ENCODE data around the gene CBR1. TPM values are rescaled to one million over a fixed set of nuclear protein-coding genes. Genes with fewer than 3 reads are reported as not detected.

Gene CBR1
- total and polyA plus RNA-seq, 4 experiments from 2014 or later, result 23.0 to 82.2 (median 37.2) TPM

DNA sequence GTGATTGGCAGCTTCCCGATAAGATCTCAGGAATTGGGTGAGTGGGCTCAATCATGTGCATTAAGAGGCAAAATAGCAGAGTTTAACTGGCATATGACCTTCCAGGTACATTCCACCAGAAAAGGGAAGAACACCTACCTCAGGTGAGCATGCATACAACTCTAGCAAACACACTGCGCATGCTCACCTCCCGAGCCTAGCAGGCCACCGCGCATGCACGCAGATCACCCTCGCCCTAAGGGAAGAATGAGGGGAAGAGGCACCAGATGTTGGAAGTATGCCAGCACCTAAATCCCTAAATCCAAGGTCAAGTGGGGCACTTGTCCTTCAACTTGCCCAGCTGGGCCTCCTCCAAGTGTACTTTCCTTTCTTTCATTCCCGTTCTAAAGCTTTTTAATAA, 41.4 kb downstream of the CBR1 start:
- Mint-ChIP-seq H3K27ac (no peak overlapping the region), H3K4me3 (no peak overlapping the region), H3K9me3 (no peaks in the 10 kb centered on the region)

DNA sequence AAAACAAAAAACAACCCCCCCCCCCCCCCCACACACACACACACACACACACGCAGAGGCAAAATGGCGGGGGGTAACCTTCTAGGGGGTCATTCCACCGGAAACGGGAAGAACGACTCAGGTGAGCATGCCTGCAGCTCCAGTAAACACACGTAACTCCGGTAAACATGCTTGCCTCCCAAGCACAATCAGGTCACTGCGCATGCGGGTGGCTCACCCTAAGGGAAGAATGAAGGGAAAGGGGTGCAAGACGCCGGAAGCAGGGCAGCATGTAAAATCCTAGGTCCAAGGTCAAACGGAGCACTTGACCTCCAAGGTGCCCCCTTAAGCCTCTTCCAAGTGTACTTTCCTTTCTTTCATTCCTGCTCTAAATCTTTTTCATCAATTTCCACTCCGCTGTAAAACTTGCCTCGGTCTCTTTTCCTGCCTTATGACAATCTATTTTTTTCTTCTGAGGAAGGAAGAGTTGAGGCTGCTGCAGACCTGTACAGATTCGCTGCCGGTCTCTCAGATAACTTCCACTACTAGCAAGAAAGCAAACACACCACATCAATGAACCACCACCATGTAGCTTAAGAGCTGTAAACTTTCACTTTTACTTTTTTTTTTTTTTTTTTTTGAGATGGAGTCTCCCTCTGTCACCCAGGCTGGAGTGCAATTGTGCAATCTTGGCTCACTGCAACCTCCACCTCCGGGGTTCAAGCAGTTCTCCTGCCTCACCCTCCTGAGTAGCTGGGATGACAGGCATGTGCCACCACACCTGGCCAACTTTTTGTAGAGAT, 44.0 kb downstream of the CBR1 start:
- H3K27me3 Mint-ChIP-seq, result peaks cover 2% of the 10 kb centered on the region in 2 donors
- peak overlapping the region; percentile 45 to 97 (median 90) for H3K27ac Mint-ChIP-seq
- ChIA-PET CTCF (ENCODE audit: partially characterized antibody) (interaction anchor here (0.6 to 5.0 kb wide), 29 partner anchors 8 to 1425 kb away, joined by 3 to 35 read pairs (median 4); partner anchors contain the start of genes CBR1 and SETD4), POLR2A (ENCODE audit: partially characterized antibody) (interaction anchor here (0.6 to 3.4 kb wide), 15 partner anchors 10 to 207 kb away, joined by 3 to 29 read pairs (median 6); partner anchors contain the start of genes CBR1, CBR3, MORC3 and SETD4)
- no peaks in the 10 kb centered on the region for H3K36me3 ChIP-seq (ENCODE audit: insufficient read depth, low read length)
- no peaks in the 10 kb centered on the region for H3K9me3 Mint-ChIP-seq
- H3K4me1 Mint-ChIP-seq, result peaks cover 17 to 33% (median 21%) of the 10 kb centered on the region in 4 donors
- DNase-seq, result peak in 4 of 5 donors; percentile 56 to 85 (median 68)
- H3K4me3 Mint-ChIP-seq, result peak overlapping the region; percentile 81 to 98 (median 92)
- peaks cover 29% of the 10 kb centered on the region for H3K4me1 ChIP-seq (ENCODE audit: insufficient read depth, low read length)
- intact Hi-C loops (cut with micrococcal nuclease), result loop anchor here (2.0 to 5.0 kb wide), 3 partner anchors 272 to 1369 kb away; no protein-coding TSS in a partner anchor
- H3K36me3 Mint-ChIP-seq, result no peaks in the 10 kb centered on the region
- H3K4me3 ChIP-seq (ENCODE audit: low read length in 2 of 2), result peak overlapping the region; percentile 63 to 80
- no peaks in the 10 kb centered on the region for H3K27me3 ChIP-seq (ENCODE audit: insufficient read depth, low read length)
- H3K27ac ChIP-seq (ENCODE audit: low read depth, low read length), result peak overlapping the region; percentile 49
- no peaks in the 10 kb centered on the region for H3K9me3 ChIP-seq (ENCODE audit: control insufficient read depth in 1 of 2, low read length in 2 of 2)

More for the DNA sequence above, 41.4 kb downstream of the CBR1 start:
- H3K4me1 Mint-ChIP-seq, result peaks cover 17 to 33% (median 21%) of the 10 kb centered on the region in 4 donors
- H3K4me3 ChIP-seq (ENCODE audit: low read length in 2 of 2), result no peak overlapping the region
- H3K36me3 Mint-ChIP-seq, result no peaks in the 10 kb centered on the region
- H3K27me3 Mint-ChIP-seq, result peaks cover 5 to 15% of the 10 kb centered on the region in 2 donors
- POLR2A ChIA-PET (ENCODE audit: partially characterized antibody), result no interaction called here
- intact Hi-C loops (cut with micrococcal nuclease), result loop anchor here (5.0 kb wide), 1 partner anchor 269 kb away; no protein-coding TSS in a partner anchor
- H3K27me3 ChIP-seq (ENCODE audit: insufficient read depth, low read length), result peaks cover 6% of the 10 kb centered on the region
- H3K27ac ChIP-seq (ENCODE audit: low read depth, low read length), result no peak overlapping the region
- peaks cover 29% of the 10 kb centered on the region for H3K4me1 ChIP-seq (ENCODE audit: insufficient read depth, low read length)
- no peak for DNase-seq
- CTCF ChIA-PET (ENCODE audit: partially characterized antibody), result interaction anchor here (1.4 to 5.0 kb wide), 5 partner anchors 9 to 83 kb away, joined by 4 to 35 read pairs (median 21); no protein-coding TSS in a partner anchor
- H3K36me3 ChIP-seq (ENCODE audit: insufficient read depth, low read length), result no peaks in the 10 kb centered on the region
- H3K9me3 ChIP-seq (ENCODE audit: control insufficient read depth in 1 of 2, low read length in 2 of 2), result no peaks in the 10 kb centered on the region

DNA sequence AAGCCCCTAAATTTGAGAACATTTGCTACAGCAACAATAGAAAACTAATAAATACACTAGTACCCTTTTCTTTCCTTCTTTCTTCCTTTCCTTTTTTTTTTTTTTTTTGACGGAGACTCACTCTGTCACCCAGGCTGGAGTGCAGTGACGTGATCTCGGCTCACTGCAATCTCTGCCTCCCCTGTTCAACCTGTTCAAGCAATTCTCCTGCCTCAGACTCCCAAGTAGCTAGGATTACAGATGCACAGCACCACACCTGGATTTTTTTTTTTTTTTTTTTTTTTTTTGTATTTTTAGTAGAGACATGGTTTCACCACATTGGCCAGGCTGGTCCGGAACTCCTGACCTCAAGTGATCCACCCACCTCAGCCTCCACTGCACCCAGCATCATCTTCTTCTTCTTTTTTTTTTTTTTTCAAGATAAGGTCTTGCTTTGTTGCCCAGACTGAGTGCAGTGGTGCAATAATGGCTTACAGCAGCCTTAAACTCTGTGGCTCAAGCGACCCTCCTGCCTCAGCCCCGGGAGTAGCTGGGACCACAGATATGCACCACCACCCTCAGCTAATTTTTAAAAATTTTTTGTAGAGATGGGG, 45.4 kb downstream of the CBR1 start:
- POLR2A ChIA-PET (ENCODE audit: partially characterized antibody), result interaction anchor here (3.3 kb wide), 1 partner anchor 45 kb away, joined by 23 read pairs; the partner anchor contains the start of gene CBR1
- no peak overlapping the region for H3K27ac ChIP-seq (ENCODE audit: low read depth, low read length)

DNA sequence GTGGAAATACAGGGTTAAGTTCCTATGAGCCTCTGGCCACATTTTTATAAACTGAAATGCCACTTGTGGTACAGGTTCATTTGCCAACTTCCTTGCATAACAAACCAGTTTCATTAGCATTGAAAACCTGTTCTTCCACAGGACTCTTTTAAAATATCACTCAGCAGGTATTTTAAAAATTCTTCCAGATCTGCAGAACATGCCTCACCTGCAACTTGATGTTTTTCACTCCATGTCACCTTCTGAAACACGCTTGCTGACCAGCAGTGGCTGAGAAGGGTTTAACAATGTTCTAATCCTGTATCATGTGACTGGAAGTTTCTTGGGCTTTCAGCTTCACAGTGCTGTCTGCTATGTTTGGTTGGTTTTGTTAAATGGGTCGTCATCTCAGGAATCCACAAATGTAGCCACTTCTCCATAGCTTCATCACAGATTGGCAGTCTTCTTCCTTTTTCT, 47.5 kb downstream of the CBR1 start:
- no peak for DNase-seq
- intact Hi-C loops (cut with micrococcal nuclease), result no loop called here
- Mint-ChIP-seq H3K36me3 (no peaks in the 10 kb centered on the region), H3K27ac (no peak overlapping the region), H3K4me3 (no peak overlapping the region), H3K9me3 (no peaks in the 10 kb centered on the region), H3K4me1 (peaks cover 17 to 32% (median 20%) of the 10 kb centered on the region in 4 donors), H3K27me3 (no peaks in the 10 kb centered on the region)
- POLR2A ChIA-PET (ENCODE audit: partially characterized antibody), result no interaction called here
- Histone ChIP-seq H3K27me3 (ENCODE audit: insufficient read depth, low read length) (no peaks in the 10 kb centered on the region), H3K9me3 (ENCODE audit: control insufficient read depth in 1 of 2, low read length in 2 of 2) (no peaks in the 10 kb centered on the region), H3K4me3 (ENCODE audit: low read length in 2 of 2) (no peak overlapping the region), H3K27ac (ENCODE audit: low read depth, low read length) (no peak overlapping the region), H3K36me3 (ENCODE audit: insufficient read depth, low read length) (no peaks in the 10 kb centered on the region), H3K4me1 (ENCODE audit: insufficient read depth, low read length) (peaks cover 29% of the 10 kb centered on the region)
- CTCF ChIA-PET (ENCODE audit: partially characterized antibody), result interaction anchor here (0.9 to 2.0 kb wide), 6 partner anchors 8 to 25 kb away, joined by 3 to 8 read pairs (median 3); no protein-coding TSS in a partner anchor

More for the DNA sequence above, 45.4 kb downstream of the CBR1 start:
- intact Hi-C loops (cut with micrococcal nuclease), result no loop called here
- Mint-ChIP-seq H3K27ac (peak overlapping the region in 2 of 7 donors; percentile 92 to 97), H3K4me3 (peak overlapping the region in 2 of 8 donors; percentile 17 to 36), H3K36me3 (no peaks in the 10 kb centered on the region), H3K9me3 (no peaks in the 10 kb centered on the region), H3K4me1 (peaks cover 17 to 33% (median 21%) of the 10 kb centered on the region in 4 donors), H3K27me3 (peaks cover 0 to 2% of the 10 kb centered on the region in 2 donors)
- Histone ChIP-seq H3K4me3 (ENCODE audit: low read length in 2 of 2) (no peak overlapping the region), H3K27me3 (ENCODE audit: insufficient read depth, low read length) (no peaks in the 10 kb centered on the region), H3K9me3 (ENCODE audit: control insufficient read depth in 1 of 2, low read length in 2 of 2) (no peaks in the 10 kb centered on the region), H3K36me3 (ENCODE audit: insufficient read depth, low read length) (no peaks in the 10 kb centered on the region), H3K4me1 (ENCODE audit: insufficient read depth, low read length) (peaks cover 29% of the 10 kb centered on the region)
- CTCF ChIA-PET (ENCODE audit: partially characterized antibody), result interaction anchor here (1.6 to 5.0 kb wide), 4 partner anchors 8 to 87 kb away, joined by 3 to 35 read pairs (median 14); no protein-coding TSS in a partner anchor
- DNase-seq, result no peak

DNA sequence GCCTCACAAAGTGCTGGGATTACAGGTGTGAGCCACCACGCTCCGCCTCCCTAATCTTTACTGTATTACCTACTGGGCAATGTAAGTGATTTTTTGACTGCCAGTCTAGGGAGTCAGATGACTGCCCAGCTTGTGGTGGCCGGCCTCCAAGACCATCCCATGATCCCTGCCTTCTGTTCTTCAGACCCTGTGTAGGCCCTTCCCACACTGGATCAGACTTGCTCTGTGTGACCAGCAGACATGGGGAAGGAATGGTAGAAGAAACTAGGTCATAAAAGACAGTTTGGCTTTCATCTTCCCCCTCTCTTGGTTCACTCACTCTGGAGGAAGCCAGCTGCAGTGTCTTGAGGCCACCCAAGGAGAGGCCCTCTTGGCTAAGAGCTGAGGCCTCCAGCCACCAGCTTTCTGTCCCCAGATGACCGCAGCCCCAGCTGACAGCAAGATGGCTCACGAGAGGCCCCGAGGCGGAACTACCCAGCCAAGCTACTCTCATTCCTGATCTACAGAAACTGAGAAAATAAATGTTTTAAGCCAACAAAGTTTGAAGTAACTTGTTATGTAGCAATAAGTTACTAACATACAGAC, 50.6 kb downstream of the CBR1 start:
- no peak overlapping the region for H3K4me3 Mint-ChIP-seq
- intact Hi-C loops (cut with micrococcal nuclease), result no loop called here
- H3K27me3 Mint-ChIP-seq, result no peaks in the 10 kb centered on the region
- Histone ChIP-seq H3K36me3 (ENCODE audit: insufficient read depth, low read length) (no peaks in the 10 kb centered on the region), H3K27ac (ENCODE audit: low read depth, low read length) (no peak overlapping the region), H3K4me1 (ENCODE audit: insufficient read depth, low read length) (no peaks in the 10 kb centered on the region), H3K4me3 (ENCODE audit: low read length in 2 of 2) (no peak overlapping the region), H3K9me3 (ENCODE audit: control insufficient read depth in 1 of 2, low read length in 2 of 2) (no peaks in the 10 kb centered on the region), H3K27me3 (ENCODE audit: insufficient read depth, low read length) (no peaks in the 10 kb centered on the region)
- ChIA-PET CTCF (ENCODE audit: partially characterized antibody) (interaction anchor here (0.6 kb wide), 1 partner anchor 38 kb away, joined by 3 read pairs; no protein-coding TSS in a partner anchor), POLR2A (ENCODE audit: partially characterized antibody) (no interaction called here)
- no peaks in the 10 kb centered on the region for H3K9me3 Mint-ChIP-seq
- peaks cover 1 to 6% (median 3%) of the 10 kb centered on the region in 4 donors for H3K4me1 Mint-ChIP-seq
- no peak overlapping the region for H3K27ac Mint-ChIP-seq
- H3K36me3 Mint-ChIP-seq, result no peaks in the 10 kb centered on the region
- DNase-seq, result no peak
